ENCODE measurements around the gene APBB1IP. TPM values are rescaled to one million over a fixed set of nuclear protein-coding genes. Genes with fewer than 3 reads are reported as not detected.
"Not testable (repeated sequence)": the region's sequence is repeated elsewhere in the genome, so short reads cannot be mapped to it uniquely, and the experiment has no call there.

APBB1IP gene
- total RNA-seq, 3 donors from 2014 or later: 2.9 to 8.4 (median 8.1) TPM

DNA sequence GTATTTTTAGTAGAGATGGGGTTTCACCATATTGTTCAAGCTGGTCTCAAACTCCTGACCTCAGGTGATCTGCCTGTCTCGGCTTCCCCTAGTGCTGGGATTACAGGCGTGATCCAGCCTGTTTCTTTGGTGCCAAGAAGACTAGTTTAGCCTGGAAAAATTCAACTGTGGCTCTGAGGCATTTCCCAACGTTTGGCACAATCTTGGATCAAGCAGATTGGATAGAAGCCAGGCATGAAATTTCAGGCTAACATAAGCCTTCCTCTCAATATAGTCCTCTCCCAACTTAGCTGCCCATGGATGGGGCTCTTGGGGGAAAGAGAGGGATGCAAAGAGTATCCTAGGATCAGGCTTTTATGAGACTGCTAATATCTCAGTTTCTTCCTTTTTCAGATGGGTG, 53.8 kb downstream of the APBB1IP start:
- ATAC-seq (no peak), DNase-seq (no peak)
- TF ChIP-seq, protein P1, sequence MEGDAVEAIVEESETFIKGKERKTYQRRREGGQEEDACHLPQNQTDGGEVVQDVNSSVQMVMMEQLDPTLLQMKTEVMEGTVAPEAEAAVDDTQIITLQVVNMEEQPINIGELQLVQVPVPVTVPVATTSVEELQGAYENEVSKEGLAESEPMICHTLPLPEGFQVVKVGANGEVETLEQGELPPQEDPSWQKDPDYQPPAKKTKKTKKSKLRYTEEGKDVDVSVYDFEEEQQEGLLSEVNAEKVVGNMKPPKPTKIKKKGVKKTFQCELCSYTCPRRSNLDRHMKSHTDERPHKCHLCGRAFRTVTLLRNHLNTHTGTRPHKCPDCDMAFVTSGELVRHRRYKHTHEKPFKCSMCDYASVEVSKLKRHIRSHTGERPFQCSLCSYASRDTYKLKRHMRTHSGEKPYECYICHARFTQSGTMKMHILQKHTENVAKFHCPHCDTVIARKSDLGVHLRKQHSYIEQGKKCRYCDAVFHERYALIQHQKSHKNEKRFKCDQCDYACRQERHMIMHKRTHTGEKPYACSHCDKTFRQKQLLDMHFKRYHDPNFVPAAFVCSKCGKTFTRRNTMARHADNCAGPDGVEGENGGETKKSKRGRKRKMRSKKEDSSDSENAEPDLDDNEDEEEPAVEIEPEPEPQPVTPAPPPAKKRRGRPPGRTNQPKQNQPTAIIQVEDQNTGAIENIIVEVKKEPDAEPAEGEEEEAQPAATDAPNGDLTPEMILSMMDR (IDR thresholded peaks at IDR 0.05): no peak
- no peaks in the 10 kb centered on the region for H3K9me3 ChIP-seq
- H3K4me1 ChIP-seq (ENCODE audit: low read depth): no peaks in the 10 kb centered on the region
- intact Hi-C loops (cut with DNase I, micrococcal nuclease): no loop called here
- no peaks in the 10 kb centered on the region for H3K36me3 ChIP-seq (ENCODE audit: low read depth)
- H3K4me3 ChIP-seq: no peak overlapping the region

DNA sequence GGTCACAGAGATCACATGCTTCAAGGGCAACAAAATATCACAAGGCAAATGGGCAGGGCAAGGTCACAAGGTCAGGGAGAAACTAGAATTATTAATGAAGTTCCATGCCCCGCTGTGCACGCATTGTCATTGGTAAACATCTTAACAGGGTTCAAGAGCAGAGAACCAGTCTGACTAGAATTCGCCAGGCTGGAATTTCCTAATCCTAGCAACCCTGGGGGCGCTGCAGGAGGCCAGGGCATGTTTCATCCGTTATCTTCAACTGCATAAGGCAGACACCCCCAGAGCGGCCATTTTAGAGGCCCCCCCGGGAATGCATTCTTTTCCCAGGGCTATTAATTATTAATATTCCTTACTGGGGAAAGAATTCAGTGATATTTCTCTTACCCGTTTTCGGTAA, 54.6 kb downstream of the APBB1IP start:
- H3K4me1 ChIP-seq (ENCODE audit: low read depth); DNase-seq; H3K36me3 ChIP-seq (ENCODE audit: low read depth); intact Hi-C loops (cut with DNase I, micrococcal nuclease); H3K9me3 ChIP-seq; ATAC-seq; H3K4me3 ChIP-seq: not testable (repeated sequence)

DNA sequence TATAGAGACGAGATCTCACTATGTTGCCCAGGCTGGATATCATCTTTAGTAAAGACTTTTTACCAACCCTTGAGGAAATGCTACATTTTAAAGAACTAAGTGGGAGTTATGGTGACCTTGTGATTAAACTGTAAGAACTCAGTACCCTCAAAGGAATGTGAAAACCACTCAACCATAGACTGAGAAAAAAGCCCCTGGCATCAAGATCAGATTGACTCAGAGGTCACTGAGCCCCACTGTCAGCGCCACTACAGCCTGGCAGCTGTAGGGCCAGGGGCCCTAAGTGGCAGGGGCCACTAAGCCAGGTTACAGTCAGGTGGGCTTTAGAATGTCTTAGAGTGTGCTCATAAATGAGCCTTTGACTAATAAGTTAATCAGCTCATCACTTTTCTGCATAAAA, 55.9 kb downstream of the APBB1IP start:
- Histone ChIP-seq H3K4me3 (no peak overlapping the region), H3K36me3 (ENCODE audit: low read depth) (no peaks in the 10 kb centered on the region), H3K4me1 (ENCODE audit: low read depth) (no peaks in the 10 kb centered on the region), H3K9me3 (no peaks in the 10 kb centered on the region)
- ATAC-seq: no peak
- TF ChIP-seq, protein P1 (IDR thresholded peaks at IDR 0.05): no peak
- DNase-seq: no peak
- intact Hi-C loops (cut with DNase I, micrococcal nuclease): no loop called here

- DNase-seq (no peak), ATAC-seq (no peak)
- Histone ChIP-seq H3K9me3 (no peaks in the 10 kb centered on the region), H3K4me1 (ENCODE audit: low read depth) (no peaks in the 10 kb centered on the region), H3K4me3 (no peak overlapping the region), H3K36me3 (ENCODE audit: low read depth) (no peaks in the 10 kb centered on the region)
- TF ChIP-seq, protein P1 (IDR thresholded peaks at IDR 0.05): no peak
- intact Hi-C loops (cut with DNase I, micrococcal nuclease): no loop called here
Measured at GRCh38 chr10:26499426-26499825, 61.3 kb downstream of the APBB1IP start.

GRCh38 chr10:26502986-26503385, 64.8 kb downstream of the APBB1IP start:
- Histone ChIP-seq H3K9me3 (no peaks in the 10 kb centered on the region), H3K4me3 (no peak overlapping the region), H3K4me1 (ENCODE audit: low read depth) (no peaks in the 10 kb centered on the region), H3K36me3 (ENCODE audit: low read depth) (no peaks in the 10 kb centered on the region)
- TF ChIP-seq, protein P1 (IDR thresholded peaks at IDR 0.05): no peak
- intact Hi-C loops (cut with DNase I, micrococcal nuclease): no loop called here
- ATAC-seq: no peak
- no peak for DNase-seq

DNA sequence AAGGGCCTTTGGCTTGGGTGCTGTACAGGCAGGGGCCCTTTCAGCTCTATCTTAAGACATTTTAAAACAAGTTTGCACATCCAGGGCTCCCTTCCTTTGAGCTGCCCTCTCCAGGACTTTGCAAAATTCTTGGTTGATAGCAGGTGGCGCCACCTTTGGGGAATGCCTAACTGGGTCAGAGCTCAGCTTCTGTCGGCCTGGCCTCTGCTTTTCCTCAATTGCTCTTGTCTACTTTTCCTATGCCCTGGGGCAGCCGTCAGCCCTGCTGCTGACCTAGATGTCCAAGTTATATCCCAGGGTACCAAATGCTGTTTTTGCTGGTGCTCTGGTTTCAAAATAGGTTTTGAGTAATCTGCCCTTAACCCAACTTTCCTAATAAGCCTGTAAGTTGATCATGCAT, 65.8 kb downstream of the APBB1IP start:
- intact Hi-C loops (cut with DNase I, micrococcal nuclease): no loop called here
- no peak for ATAC-seq
- no peaks in the 10 kb centered on the region for H3K36me3 ChIP-seq (ENCODE audit: low read depth)
- TF ChIP-seq, protein P1 (IDR thresholded peaks at IDR 0.05): no peak
- no peak overlapping the region for H3K4me3 ChIP-seq
- H3K9me3 ChIP-seq: no peaks in the 10 kb centered on the region
- H3K4me1 ChIP-seq (ENCODE audit: low read depth): no peaks in the 10 kb centered on the region
- no peak for DNase-seq

GRCh38 chr10:26504429-26504828, 66.3 kb downstream of the APBB1IP start:
- intact Hi-C loops (cut with DNase I, micrococcal nuclease); H3K4me1 ChIP-seq (ENCODE audit: low read depth); DNase-seq; H3K4me3 ChIP-seq; H3K9me3 ChIP-seq; H3K36me3 ChIP-seq (ENCODE audit: low read depth); ATAC-seq: not testable (repeated sequence)

All from mucosa of descending colon (tissue), 3 donors.